ENCODE data around the gene CCDC51. TPM values are rescaled to one million over a fixed set of nuclear protein-coding genes. Genes with fewer than 3 reads are reported as not detected.

CCDC51 gene
- total and polyA plus RNA-seq, 9 of the 15 experiments (the other 6 are each of a cell fraction or from before 2014, with no cell fraction given): 6.5 to 18.6 (median 15.7) TPM

DNA sequence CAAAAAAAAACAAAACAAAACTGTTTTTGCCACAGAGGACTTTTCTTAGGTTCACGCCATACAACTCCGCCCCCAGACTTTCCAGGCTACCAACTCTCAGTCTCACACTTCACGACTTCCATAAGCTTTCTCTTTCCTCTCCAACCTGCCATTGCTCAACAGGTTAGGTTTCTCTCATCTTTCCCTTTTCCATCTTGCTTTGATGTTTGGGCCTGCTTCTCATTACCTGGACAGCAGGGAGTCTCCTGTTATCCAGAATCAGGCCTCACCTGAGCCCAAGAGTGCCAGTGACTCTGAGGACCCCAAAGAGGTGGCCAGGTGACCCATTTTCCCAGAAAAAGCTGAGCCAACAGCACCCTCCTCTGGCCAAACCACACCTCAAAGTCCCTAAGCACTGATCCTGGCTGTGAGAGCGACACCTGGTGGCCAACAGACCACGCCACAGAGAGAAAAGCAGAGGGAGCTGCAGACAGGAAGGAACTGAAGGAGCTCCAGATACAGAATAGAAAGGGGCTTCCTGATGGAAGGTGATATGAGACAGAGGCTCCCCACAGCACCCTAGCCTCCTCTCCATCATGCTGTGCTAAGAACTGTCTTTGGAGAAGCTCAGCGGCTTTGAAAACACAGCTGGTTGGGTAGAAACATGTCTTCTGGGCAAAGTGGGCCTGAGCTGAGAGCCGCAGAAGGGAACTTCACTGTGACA lies 4.0 kb downstream of the CCDC51 start (continued):
- TF ChIP-seq ZNF165 (CRISPR knock-in tag; IDR thresholded peaks at IDR 0.05; ENCODE audit: borderline replicate concordance) (no peak), KHSRP (IDR thresholded peaks at IDR 0.05) (no peak), HNRNPH1 (optimal IDR thresholded peaks at IDR 0.05; ENCODE audit: low read depth, low read length) (no peak), OTX1 (CRISPR knock-in tag; IDR thresholded peaks at IDR 0.05) (no peak), NR4A1 (CRISPR knock-in tag; IDR thresholded peaks at IDR 0.05) (no peak), NR4A1 (tag; IDR thresholded peaks at IDR 0.05) (no peak), COPS2 (conservative IDR thresholded peaks at IDR 0.05) (no peak), ZC3H11A (IDR thresholded peaks at IDR 0.05; ENCODE audit: low read depth, low read length) (no peak), ARID2 (IDR thresholded peaks at IDR 0.05) (peak; percentile 81), PHF8 (IDR thresholded peaks at IDR 0.05; ENCODE audit: borderline replicate concordance, low read length) (no peak), SREBF1 (IDR thresholded peaks at IDR 0.05; ENCODE audit: borderline replicate concordance, low read depth, low read length) (no peak), NCOA1 (IDR thresholded peaks at IDR 0.05; ENCODE audit: low read depth) (no peak), GTF2B (IDR thresholded peaks at IDR 0.05; ENCODE audit: extremely low read depth, insufficient read length) (no peak), SRF (CRISPR knock-in tag; IDR thresholded peaks at IDR 0.05) (no peak), DMBX1 (CRISPR knock-in tag; IDR thresholded peaks at IDR 0.05; ENCODE audit: borderline replicate concordance) (no peak)
- TF ChIP-seq, protein P1, sequence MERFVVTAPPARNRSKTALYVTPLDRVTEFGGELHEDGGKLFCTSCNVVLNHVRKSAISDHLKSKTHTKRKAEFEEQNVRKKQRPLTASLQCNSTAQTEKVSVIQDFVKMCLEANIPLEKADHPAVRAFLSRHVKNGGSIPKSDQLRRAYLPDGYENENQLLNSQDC (CRISPR knock-in tag; IDR thresholded peaks at IDR 0.05): no peak
- TF ChIP-seq, protein P2, sequence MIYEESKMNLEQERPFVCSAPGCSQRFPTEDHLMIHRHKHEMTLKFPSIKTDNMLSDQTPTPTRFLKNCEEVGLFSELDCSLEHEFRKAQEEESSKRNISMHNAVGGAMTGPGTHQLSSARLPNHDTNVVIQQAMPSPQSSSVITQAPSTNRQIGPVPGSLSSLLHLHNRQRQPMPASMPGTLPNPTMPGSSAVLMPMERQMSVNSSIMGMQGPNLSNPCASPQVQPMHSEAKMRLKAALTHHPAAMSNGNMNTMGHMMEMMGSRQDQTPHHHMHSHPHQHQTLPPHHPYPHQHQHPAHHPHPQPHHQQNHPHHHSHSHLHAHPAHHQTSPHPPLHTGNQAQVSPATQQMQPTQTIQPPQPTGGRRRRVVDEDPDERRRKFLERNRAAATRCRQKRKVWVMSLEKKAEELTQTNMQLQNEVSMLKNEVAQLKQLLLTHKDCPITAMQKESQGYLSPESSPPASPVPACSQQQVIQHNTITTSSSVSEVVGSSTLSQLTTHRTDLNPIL (CRISPR knock-in tag; IDR thresholded peaks at IDR 0.05): no peak

Measured in K562 (cell line).